ENCODE results near the gene PRIM1.
"Not testable (repeated sequence)": the region's sequence is repeated elsewhere in the genome, so short reads cannot be mapped to it uniquely, and the experiment has no call there.

Gene PRIM1

GRCh38 chr12:56716458-56716857 is 35.7 kb downstream of the PRIM1 start:
- Histone ChIP-seq H3K36me3 (ENCODE audit: control insufficient read depth in 1 of 2, insufficient read depth in 2 of 2, low read length in 2 of 2) (peaks cover 50 to 55% of the 10 kb centered on the region in 2 donors), H3K9me3 (ENCODE audit: control insufficient read depth in 1 of 2, low read length in 2 of 2) (no peaks in the 10 kb centered on the region), H3K4me3 (ENCODE audit: low read depth in 1 of 2, low read length in 2 of 2) (no peak overlapping the region), H3K27me3 (ENCODE audit: low read depth, low read length) (no peaks in the 10 kb centered on the region), H3K4me1 (ENCODE audit: control insufficient read depth in 1 of 2, insufficient read depth in 2 of 2, low read length in 2 of 2) (peaks cover 14 to 58% of the 10 kb centered on the region in 2 donors), H3K27ac (ENCODE audit: low read length) (no peak overlapping the region)

GRCh38 chr12:56715798-56716197 is 36.3 kb downstream of the PRIM1 start:
- H3K27me3 ChIP-seq (ENCODE audit: low read depth, low read length) = no peaks in the 10 kb centered on the region
- H3K4me1 ChIP-seq (ENCODE audit: control insufficient read depth in 1 of 2, insufficient read depth in 2 of 2, low read length in 2 of 2) = peaks cover 7 to 51% of the 10 kb centered on the region in 2 donors
- H3K4me3 ChIP-seq (ENCODE audit: low read depth in 1 of 2, low read length in 2 of 2) = no peak overlapping the region
- H3K9me3 ChIP-seq (ENCODE audit: control insufficient read depth in 1 of 2, low read length in 2 of 2) = no peaks in the 10 kb centered on the region
- peaks cover 55% of the 10 kb centered on the region in 2 donors for H3K36me3 ChIP-seq (ENCODE audit: control insufficient read depth in 1 of 2, insufficient read depth in 2 of 2, low read length in 2 of 2)
- no peak overlapping the region for H3K27ac ChIP-seq (ENCODE audit: low read length)

- no peak overlapping the region for H3K27ac ChIP-seq (ENCODE audit: low read length)
- no peaks in the 10 kb centered on the region for H3K9me3 ChIP-seq (ENCODE audit: control insufficient read depth in 1 of 2, low read length in 2 of 2)
- no peak overlapping the region for H3K4me3 ChIP-seq (ENCODE audit: low read depth in 1 of 2, low read length in 2 of 2)
- no peaks in the 10 kb centered on the region for H3K27me3 ChIP-seq (ENCODE audit: low read depth, low read length)
- H3K4me1 ChIP-seq (ENCODE audit: control insufficient read depth in 1 of 2, insufficient read depth in 2 of 2, low read length in 2 of 2) = peaks cover 5 to 39% of the 10 kb centered on the region in 2 donors
- peaks cover 42 to 52% of the 10 kb centered on the region in 2 donors for H3K36me3 ChIP-seq (ENCODE audit: control insufficient read depth in 1 of 2, insufficient read depth in 2 of 2, low read length in 2 of 2)
Observed at GRCh38 chr12:56714431-56714929, 37.6 kb downstream of the PRIM1 start.

GRCh38 chr12:56713345-56713744 is 38.8 kb downstream of the PRIM1 start:
- Histone ChIP-seq H3K27ac (ENCODE audit: low read length) (no peak overlapping the region), H3K36me3 (ENCODE audit: control insufficient read depth in 1 of 2, insufficient read depth in 2 of 2, low read length in 2 of 2) (peaks cover 36 to 41% of the 10 kb centered on the region in 2 donors), H3K4me3 (ENCODE audit: low read depth in 1 of 2, low read length in 2 of 2) (no peak overlapping the region), H3K9me3 (ENCODE audit: control insufficient read depth in 1 of 2, low read length in 2 of 2) (no peaks in the 10 kb centered on the region), H3K27me3 (ENCODE audit: low read depth, low read length) (no peaks in the 10 kb centered on the region), H3K4me1 (ENCODE audit: control insufficient read depth in 1 of 2, insufficient read depth in 2 of 2, low read length in 2 of 2) (peaks cover 5 to 28% of the 10 kb centered on the region in 2 donors)

- no peaks in the 10 kb centered on the region for H3K4me1 ChIP-seq (ENCODE audit: control insufficient read depth in 1 of 2, insufficient read depth in 2 of 2, low read length in 2 of 2)
- H3K27ac ChIP-seq (ENCODE audit: low read length) = no peak overlapping the region
- H3K36me3 ChIP-seq (ENCODE audit: control insufficient read depth in 1 of 2, insufficient read depth in 2 of 2, low read length in 2 of 2) = peaks cover 29 to 31% of the 10 kb centered on the region in 2 donors
- H3K4me3 ChIP-seq (ENCODE audit: low read depth in 1 of 2, low read length in 2 of 2) = no peak overlapping the region
- no peaks in the 10 kb centered on the region for H3K9me3 ChIP-seq (ENCODE audit: control insufficient read depth in 1 of 2, low read length in 2 of 2)
- no peaks in the 10 kb centered on the region for H3K27me3 ChIP-seq (ENCODE audit: low read depth, low read length)
Observed at GRCh38 chr12:56709759-56710376, 42.3 kb downstream of the PRIM1 start.

GRCh38 chr12:56704522-56704921 is 47.6 kb downstream of the PRIM1 start:
- not testable (repeated sequence) for H3K9me3 ChIP-seq (ENCODE audit: control insufficient read depth in 1 of 2, low read length in 2 of 2); H3K4me1 ChIP-seq (ENCODE audit: control insufficient read depth in 1 of 2, insufficient read depth in 2 of 2, low read length in 2 of 2); H3K36me3 ChIP-seq (ENCODE audit: control insufficient read depth in 1 of 2, insufficient read depth in 2 of 2, low read length in 2 of 2); H3K4me3 ChIP-seq (ENCODE audit: low read depth in 1 of 2, low read length in 2 of 2); H3K27me3 ChIP-seq (ENCODE audit: low read depth, low read length); H3K27ac ChIP-seq (ENCODE audit: low read length)

GRCh38 chr12:56699020-56699661 is 53.0 kb downstream of the PRIM1 start:
- Histone ChIP-seq H3K27ac (ENCODE audit: low read length) (no peak overlapping the region), H3K36me3 (ENCODE audit: control insufficient read depth in 1 of 2, insufficient read depth in 2 of 2, low read length in 2 of 2) (no peaks in the 10 kb centered on the region), H3K4me1 (ENCODE audit: control insufficient read depth in 1 of 2, insufficient read depth in 2 of 2, low read length in 2 of 2) (no peaks in the 10 kb centered on the region), H3K4me3 (ENCODE audit: low read depth in 1 of 2, low read length in 2 of 2) (no peak overlapping the region), H3K27me3 (ENCODE audit: low read depth, low read length) (no peaks in the 10 kb centered on the region), H3K9me3 (ENCODE audit: control insufficient read depth in 1 of 2, low read length in 2 of 2) (no peaks in the 10 kb centered on the region)

GRCh38 chr12:56695327-56696101 is 56.6 kb downstream of the PRIM1 start:
- H3K36me3 ChIP-seq (ENCODE audit: control insufficient read depth in 1 of 2, insufficient read depth in 2 of 2, low read length in 2 of 2) = no peaks in the 10 kb centered on the region
- no peak overlapping the region for H3K4me3 ChIP-seq (ENCODE audit: low read depth in 1 of 2, low read length in 2 of 2)
- H3K27me3 ChIP-seq (ENCODE audit: low read depth, low read length) = no peaks in the 10 kb centered on the region
- no peak overlapping the region for H3K27ac ChIP-seq (ENCODE audit: low read length)
- H3K9me3 ChIP-seq (ENCODE audit: control insufficient read depth in 1 of 2, low read length in 2 of 2) = no peaks in the 10 kb centered on the region
- no peaks in the 10 kb centered on the region for H3K4me1 ChIP-seq (ENCODE audit: control insufficient read depth in 1 of 2, insufficient read depth in 2 of 2, low read length in 2 of 2)

- H3K9me3 ChIP-seq (ENCODE audit: control insufficient read depth in 1 of 2, low read length in 2 of 2) = no peaks in the 10 kb centered on the region
- no peaks in the 10 kb centered on the region for H3K36me3 ChIP-seq (ENCODE audit: control insufficient read depth in 1 of 2, insufficient read depth in 2 of 2, low read length in 2 of 2)
- H3K27me3 ChIP-seq (ENCODE audit: low read depth, low read length) = no peaks in the 10 kb centered on the region
- no peaks in the 10 kb centered on the region for H3K4me1 ChIP-seq (ENCODE audit: control insufficient read depth in 1 of 2, insufficient read depth in 2 of 2, low read length in 2 of 2)
- no peak overlapping the region for H3K27ac ChIP-seq (ENCODE audit: low read length)
- H3K4me3 ChIP-seq (ENCODE audit: low read depth in 1 of 2, low read length in 2 of 2) = no peak overlapping the region
Observed at GRCh38 chr12:56694161-56694560, 58.0 kb downstream of the PRIM1 start.

- peaks cover 0 to 9% of the 10 kb centered on the region in 2 donors for H3K36me3 ChIP-seq (ENCODE audit: control insufficient read depth in 1 of 2, insufficient read depth in 2 of 2, low read length in 2 of 2)
- H3K9me3 ChIP-seq (ENCODE audit: control insufficient read depth in 1 of 2, low read length in 2 of 2) = no peaks in the 10 kb centered on the region
Observed at GRCh38 chr12:56688846-56689109, 63.3 kb downstream of the PRIM1 start.

GRCh38 chr12:56688129-56688845 is 63.8 kb downstream of the PRIM1 start, which contains the start of gene PTGES3:
TSS of gene PTGES3 (minus strand) at chr12:56688284. CDS start at chr12:56687999, 285 bp downstream.
- Histone ChIP-seq H3K4me1 (ENCODE audit: control insufficient read depth in 1 of 2, insufficient read depth in 2 of 2, low read length in 2 of 2) (peaks cover 10 to 22% of the 10 kb centered on the region in 2 donors), H3K27ac (ENCODE audit: low read length) (peak within 1 kb of the TSS; percentile 99), H3K9me3 (ENCODE audit: control insufficient read depth in 1 of 2, low read length in 2 of 2) (no peaks in the 10 kb centered on the region), H3K4me3 (ENCODE audit: low read depth in 1 of 2, low read length in 2 of 2) (peak within 1 kb of the TSS; percentile 78 to 98), H3K36me3 (ENCODE audit: control insufficient read depth in 1 of 2, insufficient read depth in 2 of 2, low read length in 2 of 2) (peaks cover 0 to 9% of the 10 kb centered on the region in 2 donors), H3K27me3 (ENCODE audit: low read depth, low read length) (no peaks in the 10 kb centered on the region)

More at GRCh38 chr12:56688846-56689109, 63.3 kb downstream of the PRIM1 start:
- H3K4me1 ChIP-seq (ENCODE audit: control insufficient read depth in 1 of 2, insufficient read depth in 2 of 2, low read length in 2 of 2) = peaks cover 10 to 21% of the 10 kb centered on the region in 2 donors
- peak overlapping the region; percentile 66 to 70 for H3K4me3 ChIP-seq (ENCODE audit: low read depth in 1 of 2, low read length in 2 of 2)
- no peaks in the 10 kb centered on the region for H3K27me3 ChIP-seq (ENCODE audit: low read depth, low read length)
- H3K27ac ChIP-seq (ENCODE audit: low read length) = peak overlapping the region; percentile 99

Measured in muscle layer of duodenum (tissue), 2 donors.